Ascending aorta (tissue), 2 donors: Measurements from ENCODE around the gene ZDHHC18. TPM values are rescaled to one million over a fixed set of nuclear protein-coding genes. Genes with fewer than 3 reads are reported as not detected.

Source experiments
- DNase-seq, 2 donors: peaks; one replicate each; pipeline ENCODE4 v3.0.0-alpha.2; 2019; ENCODE audit warnings: low spot score in 2 of 2
- H3K27ac ChIP-seq, 2 donors: fragments of 200-600 bp; sonication (generic); one replicate each; pipeline ENCODE4 v1.5.1; 2016 to 2017; ENCODE audit warnings: mild to moderate bottlenecking in 1 of 2
- H3K27me3 ChIP-seq: fragments of 200-600 bp; sonication (generic); one replicate; pipeline ENCODE4 v1.5.1; 2017
- H3K36me3 ChIP-seq, 2 donors: fragments of 200-600 bp; sonication (generic); one replicate each; pipeline ENCODE4 v1.5.1; 2016
- H3K4me1 ChIP-seq, 2 donors: fragments of 200-600 bp; sonication (generic); one replicate each; pipeline ENCODE4 v1.5.1; 2016 to 2017; ENCODE audit warnings: mild to moderate bottlenecking in 1 of 2
- H3K4me3 ChIP-seq, 2 donors: fragments of 200-600 bp; sonication (generic); one replicate each; pipeline ENCODE4 v1.5.1; 2016 to 2017; ENCODE audit warnings: mild to moderate bottlenecking in 1 of 2
- H3K9me3 ChIP-seq, 2 donors: fragments of 200-600 bp; sonication (generic); one replicate each; pipeline ENCODE4 v1.5.1; 2016
- CTCF ChIP-seq, 3 experiments: fragments of 200-600 bp in 2 of 3; fragments of 450-650 bp in 1 of 3; sonication (generic) in 2 of 3; IDR thresholded peaks; one replicate each; pipeline ENCODE4 v1.5.1; 2016 to 2019; ENCODE audit warnings: antibody characterized with exemption in 3 of 3, mild to moderate bottlenecking in 1 of 3, moderate library complexity in 1 of 3
- intact Hi-C: fragments of 100-400 bp; cut with DNase I; formaldehyde crosslinking; loops from one replicate; pipeline ENCODE4 v1.15.1; 2023
- total RNA-seq: library from RNA; depleted of rRNA; stranded (reverse); fragments of >200 nt; gene quantifications from one replicate; pipeline ENCODE4 v1.1.0, GENCODE V29; 2016

ZDHHC18 gene
- total RNA-seq, 1 donor from 2014 or later = 36.0 TPM

GRCh38 chr1:26811708-26812107, 14.8 kb upstream of the ZDHHC18 start:
- no peaks in the 10 kb centered on the region for H3K36me3 ChIP-seq
- intact Hi-C loops = loop anchor here (2.0 kb wide), 1 partner anchor 67 kb away; no protein-coding TSS in a partner anchor
- H3K9me3 ChIP-seq = no peaks in the 10 kb centered on the region
- H3K27me3 ChIP-seq = no peaks in the 10 kb centered on the region
- no peak overlapping the region for H3K27ac ChIP-seq
- H3K4me1 ChIP-seq = no peaks in the 10 kb centered on the region
- TF ChIP-seq CTCF (IDR thresholded peaks at IDR 0.05) = no peak
- H3K4me3 ChIP-seq = no peak overlapping the region
- no peak for DNase-seq

- no peak for TF ChIP-seq CTCF (IDR thresholded peaks at IDR 0.05)
- Histone ChIP-seq H3K27me3 (no peaks in the 10 kb centered on the region), H3K4me1 (no peaks in the 10 kb centered on the region), H3K36me3 (no peaks in the 10 kb centered on the region), H3K9me3 (no peaks in the 10 kb centered on the region), H3K4me3 (no peak overlapping the region), H3K27ac (no peak overlapping the region)
- DNase-seq = no peak
- intact Hi-C loops = no loop called here
These were observed 12.1 kb upstream of the ZDHHC18 start for GRCh38 chr1:26814377-26814776.

GRCh38 chr1:26814893-26815292, 11.6 kb upstream of the ZDHHC18 start:
- Histone ChIP-seq H3K4me1 (no peaks in the 10 kb centered on the region), H3K9me3 (no peaks in the 10 kb centered on the region), H3K36me3 (no peaks in the 10 kb centered on the region), H3K4me3 (no peak overlapping the region), H3K27me3 (no peaks in the 10 kb centered on the region), H3K27ac (no peak overlapping the region)
- TF ChIP-seq CTCF (IDR thresholded peaks at IDR 0.05) = no peak
- intact Hi-C loops = no loop called here
- DNase-seq = no peak

DNA sequence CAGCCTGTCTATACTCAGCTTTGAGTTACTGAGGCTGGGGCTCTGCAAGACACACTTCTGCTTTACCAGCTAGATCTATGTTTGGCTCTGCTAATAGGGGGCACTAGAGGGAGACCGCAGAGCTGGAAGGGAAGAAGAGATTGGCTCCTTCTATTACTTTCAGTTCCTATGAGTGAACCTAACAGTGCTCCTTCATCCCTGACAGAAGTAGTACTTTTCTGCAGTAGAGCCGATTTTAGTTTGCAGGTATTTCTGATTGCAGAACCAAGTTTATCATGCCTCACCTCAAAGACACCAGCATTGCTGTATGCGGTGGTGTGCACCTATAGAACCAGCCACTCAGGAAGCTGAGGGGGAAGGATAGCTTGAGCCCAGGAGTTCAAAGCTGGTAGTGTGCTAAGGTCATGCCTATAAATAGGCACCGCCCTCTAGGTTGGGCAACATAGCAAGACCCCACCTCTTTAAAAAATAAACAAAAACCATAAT, 5.7 kb upstream of the ZDHHC18 start:
- DNase-seq = no peak
- intact Hi-C loops = no loop called here
- H3K4me3 ChIP-seq = no peak overlapping the region
- H3K27me3 ChIP-seq = no peaks in the 10 kb centered on the region
- peaks cover 0 to 3% of the 10 kb centered on the region in 2 donors for H3K4me1 ChIP-seq
- H3K27ac ChIP-seq = no peak overlapping the region
- peak in 1 of 3 experiments; percentile 13 for TF ChIP-seq CTCF (IDR thresholded peaks at IDR 0.05)
- H3K36me3 ChIP-seq = no peaks in the 10 kb centered on the region
- H3K9me3 ChIP-seq = no peaks in the 10 kb centered on the region

DNA sequence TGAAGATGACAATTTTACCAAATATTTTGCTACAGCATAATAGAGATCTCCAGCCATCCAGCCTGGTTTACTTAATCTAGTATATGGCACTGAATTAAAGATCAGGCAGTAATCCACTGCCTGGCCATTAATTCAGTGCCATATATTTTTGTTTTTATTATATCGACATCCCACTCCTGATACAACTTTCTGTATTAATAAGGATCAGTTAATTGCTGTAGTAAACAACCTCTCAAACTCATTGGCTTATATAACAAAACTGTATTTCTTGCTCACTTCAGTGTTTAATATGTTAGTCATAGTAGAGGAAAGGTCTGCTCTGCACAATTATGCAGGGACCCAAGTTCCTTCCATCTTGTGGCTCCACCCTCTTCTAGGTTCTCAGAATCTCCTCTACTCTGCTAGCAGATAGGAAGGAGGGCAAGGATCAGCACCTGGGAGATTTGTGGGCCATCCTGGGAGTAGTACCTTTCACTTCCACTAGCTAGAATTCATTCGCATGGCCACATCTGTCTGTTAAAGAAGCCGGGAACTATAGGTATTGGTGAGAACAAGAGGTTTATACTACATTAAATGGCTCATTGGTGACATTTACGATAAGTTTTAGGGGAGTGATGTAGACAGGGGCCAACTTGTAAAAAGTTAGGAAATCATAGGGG, 3.6 kb upstream of the ZDHHC18 start:
- no peak overlapping the region for H3K4me3 ChIP-seq
- no peaks in the 10 kb centered on the region for H3K36me3 ChIP-seq
- H3K4me1 ChIP-seq = peaks cover 0 to 14% of the 10 kb centered on the region in 2 donors
- no peaks in the 10 kb centered on the region for H3K9me3 ChIP-seq
- intact Hi-C loops = no loop called here
- TF ChIP-seq CTCF (IDR thresholded peaks at IDR 0.05) = no peak
- DNase-seq = no peak
- H3K27me3 ChIP-seq = no peaks in the 10 kb centered on the region
- H3K27ac ChIP-seq = no peak overlapping the region
